ENCODE data around the gene KCNA5. TPM values are rescaled to one million over a fixed set of nuclear protein-coding genes. Genes with fewer than 3 reads are reported as not detected.

Gene KCNA5
- 1.2 TPM for total RNA-seq (ENCODE audit: unreplicated experiment)
- long read RNA-seq, partial matches to known transcripts: 0 of 2 reads
- long read RNA-seq, other reads (novel, unspliced or antisense): 0 of 2 reads

- peaks cover 14% of the 10 kb centered on the region for H3K27me3 Mint-ChIP-seq (ENCODE audit: unreplicated experiment)
- DNase-seq (ENCODE audit: low spot score): peak; percentile 26
- TF ChIP-seq CTCF (IDR thresholded peaks at IDR 0.05; ENCODE audit: unreplicated experiment): no peak
- peaks cover 6% of the 10 kb centered on the region for H3K36me3 Mint-ChIP-seq (ENCODE audit: low read depth, unreplicated experiment)
- peaks cover 32% of the 10 kb centered on the region for H3K4me1 Mint-ChIP-seq (ENCODE audit: unreplicated experiment)
- no peak within 1 kb of the TSS for H3K27ac Mint-ChIP-seq (ENCODE audit: unreplicated experiment)
- no peak within 1 kb of the TSS for H3K4me3 Mint-ChIP-seq (ENCODE audit: unreplicated experiment)
- H3K9me3 Mint-ChIP-seq (ENCODE audit: unreplicated experiment): no peaks in the 10 kb centered on the region
Observed at GRCh38 chr12:5043589-5044419, at the start of gene KCNA5. Gene KCNA5, plus strand, starts transcription at chr12:5043879. Its CDS starts 269 bp downstream, at chr12:5044148.

GRCh38 chr12:4994622-4995021 is 49.1 kb upstream of the KCNA5 start:
- TF ChIP-seq CTCF (IDR thresholded peaks at IDR 0.05; ENCODE audit: unreplicated experiment): no peak
- Mint-ChIP-seq H3K27ac (ENCODE audit: unreplicated experiment) (no peak overlapping the region), H3K27me3 (ENCODE audit: unreplicated experiment) (no peaks in the 10 kb centered on the region), H3K4me1 (ENCODE audit: unreplicated experiment) (no peaks in the 10 kb centered on the region), H3K4me3 (ENCODE audit: unreplicated experiment) (no peak overlapping the region), H3K9me3 (ENCODE audit: unreplicated experiment) (no peaks in the 10 kb centered on the region), H3K36me3 (ENCODE audit: low read depth, unreplicated experiment) (no peaks in the 10 kb centered on the region)
- no peak for DNase-seq (ENCODE audit: low spot score)

- H3K27me3 Mint-ChIP-seq (ENCODE audit: unreplicated experiment): no peaks in the 10 kb centered on the region
- no peak overlapping the region for H3K4me3 Mint-ChIP-seq (ENCODE audit: unreplicated experiment)
- no peaks in the 10 kb centered on the region for H3K9me3 Mint-ChIP-seq (ENCODE audit: unreplicated experiment)
- DNase-seq (ENCODE audit: low spot score): no peak
- H3K4me1 Mint-ChIP-seq (ENCODE audit: unreplicated experiment): no peaks in the 10 kb centered on the region
- no peak for TF ChIP-seq CTCF (IDR thresholded peaks at IDR 0.05; ENCODE audit: unreplicated experiment)
- no peak overlapping the region for H3K27ac Mint-ChIP-seq (ENCODE audit: unreplicated experiment)
- no peaks in the 10 kb centered on the region for H3K36me3 Mint-ChIP-seq (ENCODE audit: low read depth, unreplicated experiment)
Observed at GRCh38 chr12:4996714-4997113, 47.0 kb upstream of the KCNA5 start.

GRCh38 chr12:4997939-4998338 is 45.7 kb upstream of the KCNA5 start:
- Mint-ChIP-seq H3K36me3 (ENCODE audit: low read depth, unreplicated experiment) (no peaks in the 10 kb centered on the region), H3K4me1 (ENCODE audit: unreplicated experiment) (no peaks in the 10 kb centered on the region), H3K4me3 (ENCODE audit: unreplicated experiment) (no peak overlapping the region), H3K9me3 (ENCODE audit: unreplicated experiment) (no peaks in the 10 kb centered on the region), H3K27me3 (ENCODE audit: unreplicated experiment) (no peaks in the 10 kb centered on the region), H3K27ac (ENCODE audit: unreplicated experiment) (no peak overlapping the region)
- DNase-seq (ENCODE audit: low spot score): no peak
- no peak for TF ChIP-seq CTCF (IDR thresholded peaks at IDR 0.05; ENCODE audit: unreplicated experiment)

- Mint-ChIP-seq H3K4me3 (ENCODE audit: unreplicated experiment) (no peak overlapping the region), H3K9me3 (ENCODE audit: unreplicated experiment) (no peaks in the 10 kb centered on the region), H3K4me1 (ENCODE audit: unreplicated experiment) (no peaks in the 10 kb centered on the region), H3K27me3 (ENCODE audit: unreplicated experiment) (peaks cover 1% of the 10 kb centered on the region), H3K36me3 (ENCODE audit: low read depth, unreplicated experiment) (no peaks in the 10 kb centered on the region), H3K27ac (ENCODE audit: unreplicated experiment) (no peak overlapping the region)
- TF ChIP-seq CTCF (IDR thresholded peaks at IDR 0.05; ENCODE audit: unreplicated experiment): no peak
- no peak for DNase-seq (ENCODE audit: low spot score)
Observed at GRCh38 chr12:5000204-5000603, 43.5 kb upstream of the KCNA5 start.
